Measurements from ENCODE around the gene GRK3.
"Not testable (repeated sequence)": the region's sequence is repeated elsewhere in the genome, so short reads cannot be mapped to it uniquely, and the experiment has no call there.

The GRK3 gene

GRCh38 chr22:25625747-25626623, 61.5 kb downstream of the GRK3 start:
- H2BK12ac ChIP-seq (ENCODE audit: low read length); H3K4ac ChIP-seq (ENCODE audit: low read depth, low read length); H3K79me2 ChIP-seq (ENCODE audit: control insufficient read depth, insufficient read depth, low read length, poor library complexity); H3K27ac ChIP-seq (ENCODE audit: low read depth, low read length); H3K27me3 ChIP-seq (ENCODE audit: insufficient read depth, low read length); H3K4me2 ChIP-seq (ENCODE audit: low read length); H3K79me1 ChIP-seq (ENCODE audit: low read length); H2BK120ac ChIP-seq (ENCODE audit: insufficient read depth, low read length, poor library complexity); H4K12ac ChIP-seq (ENCODE audit: low read depth, low read length); H4K8ac ChIP-seq (ENCODE audit: low read depth, low read length); H3K36me3 ChIP-seq (ENCODE audit: control insufficient read depth in 1 of 2, insufficient read depth in 2 of 2, low read length in 2 of 2); H4K91ac ChIP-seq (ENCODE audit: low read depth, low read length); H3K9ac ChIP-seq (ENCODE audit: low read length); H3K14ac ChIP-seq (ENCODE audit: low read length); H3K4me1 ChIP-seq (ENCODE audit: control insufficient read depth in 1 of 2, insufficient read depth in 2 of 2, low read length in 2 of 2); H3K18ac ChIP-seq (ENCODE audit: low read length); H3K23ac ChIP-seq (ENCODE audit: low read length); DNase-seq; H3K9me3 ChIP-seq (ENCODE audit: insufficient read depth, low read depth, low read length); H3K4me3 ChIP-seq (ENCODE audit: low read depth, low read length); H2BK5ac ChIP-seq (ENCODE audit: low read depth, low read length, poor library complexity); H2AFZ ChIP-seq (ENCODE audit: insufficient read depth, low read length, poor library complexity); H2AK5ac ChIP-seq (ENCODE audit: low read length): not testable (repeated sequence)
- no CpG with 5 or more reads among the region's 20 CpGs for WGBS (ENCODE audit: extremely low coverage, insufficient coverage, insufficient read length)

- no peak overlapping the region for H3K4me2 ChIP-seq (ENCODE audit: low read length)
- H3K4me1 ChIP-seq (ENCODE audit: control insufficient read depth in 1 of 2, insufficient read depth in 2 of 2, low read length in 2 of 2) = no peaks in the 10 kb centered on the region
- no CpG with 5 or more reads among the region's 4 CpGs for WGBS (ENCODE audit: extremely low coverage, insufficient coverage, insufficient read length)
Observed at GRCh38 chr22:25626624-25626990, 62.1 kb downstream of the GRK3 start.

GRCh38 chr22:25627271-25627852, 62.9 kb downstream of the GRK3 start:
- H3K18ac ChIP-seq (ENCODE audit: low read length) = no peak overlapping the region
- H2BK12ac ChIP-seq (ENCODE audit: low read length) = no peak overlapping the region
- H4K91ac ChIP-seq (ENCODE audit: low read depth, low read length) = no peak overlapping the region
- H2BK120ac ChIP-seq (ENCODE audit: insufficient read depth, low read length, poor library complexity) = no peak overlapping the region
- H3K9me3 ChIP-seq (ENCODE audit: insufficient read depth, low read depth, low read length) = peaks cover 2% of the 10 kb centered on the region
- no peaks in the 10 kb centered on the region for H3K79me2 ChIP-seq (ENCODE audit: control insufficient read depth, insufficient read depth, low read length, poor library complexity)
- H3K36me3 ChIP-seq (ENCODE audit: control insufficient read depth in 1 of 2, insufficient read depth in 2 of 2, low read length in 2 of 2) = no peaks in the 10 kb centered on the region
- H3K4me3 ChIP-seq (ENCODE audit: low read depth, low read length) = no peak overlapping the region
- no peak for DNase-seq
- no peak overlapping the region for H2AFZ ChIP-seq (ENCODE audit: insufficient read depth, low read length, poor library complexity)
- no peak overlapping the region for H2BK5ac ChIP-seq (ENCODE audit: low read depth, low read length, poor library complexity)
- no peak overlapping the region for H3K14ac ChIP-seq (ENCODE audit: low read length)
- no peak overlapping the region for H3K4ac ChIP-seq (ENCODE audit: low read depth, low read length)
- H3K4me1 ChIP-seq (ENCODE audit: control insufficient read depth in 1 of 2, insufficient read depth in 2 of 2, low read length in 2 of 2) = no peaks in the 10 kb centered on the region
- WGBS (ENCODE audit: extremely low coverage, insufficient coverage, insufficient read length) = no CpG with 5 or more reads among the region's 4 CpGs
- no peaks in the 10 kb centered on the region for H3K79me1 ChIP-seq (ENCODE audit: low read length)
- H4K12ac ChIP-seq (ENCODE audit: low read depth, low read length) = no peak overlapping the region
- H3K27me3 ChIP-seq (ENCODE audit: insufficient read depth, low read length) = no peaks in the 10 kb centered on the region
- no peak overlapping the region for H4K8ac ChIP-seq (ENCODE audit: low read depth, low read length)
- no peak overlapping the region for H3K27ac ChIP-seq (ENCODE audit: low read depth, low read length)
- H3K4me2 ChIP-seq (ENCODE audit: low read length) = no peak overlapping the region
- peak overlapping the region; percentile 77 for H3K23ac ChIP-seq (ENCODE audit: low read length)
- no peak overlapping the region for H2AK5ac ChIP-seq (ENCODE audit: low read length)
- no peak overlapping the region for H3K9ac ChIP-seq (ENCODE audit: low read length)

More at GRCh38 chr22:25626624-25626990, 62.1 kb downstream of the GRK3 start:
- Histone ChIP-seq H4K8ac (ENCODE audit: low read depth, low read length) (no peak overlapping the region), H2BK120ac (ENCODE audit: insufficient read depth, low read length, poor library complexity) (no peak overlapping the region), H3K9ac (ENCODE audit: low read length) (no peak overlapping the region), H2BK12ac (ENCODE audit: low read length) (no peak overlapping the region), H3K36me3 (ENCODE audit: control insufficient read depth in 1 of 2, insufficient read depth in 2 of 2, low read length in 2 of 2) (no peaks in the 10 kb centered on the region), H3K4ac (ENCODE audit: low read depth, low read length) (no peak overlapping the region), H3K79me2 (ENCODE audit: control insufficient read depth, insufficient read depth, low read length, poor library complexity) (no peaks in the 10 kb centered on the region), H3K27me3 (ENCODE audit: insufficient read depth, low read length) (no peaks in the 10 kb centered on the region), H3K23ac (ENCODE audit: low read length) (no peak overlapping the region), H2BK5ac (ENCODE audit: low read depth, low read length, poor library complexity) (no peak overlapping the region), H4K12ac (ENCODE audit: low read depth, low read length) (no peak overlapping the region), H3K27ac (ENCODE audit: low read depth, low read length) (no peak overlapping the region), H2AK5ac (ENCODE audit: low read length) (no peak overlapping the region), H3K4me3 (ENCODE audit: low read depth, low read length) (no peak overlapping the region), H3K18ac (ENCODE audit: low read length) (no peak overlapping the region), H4K91ac (ENCODE audit: low read depth, low read length) (no peak overlapping the region), H2AFZ (ENCODE audit: insufficient read depth, low read length, poor library complexity) (no peak overlapping the region), H3K14ac (ENCODE audit: low read length) (no peak overlapping the region), H3K9me3 (ENCODE audit: insufficient read depth, low read depth, low read length) (peaks cover 2% of the 10 kb centered on the region), H3K79me1 (ENCODE audit: low read length) (no peaks in the 10 kb centered on the region)
- no peak for DNase-seq

GRCh38 chr22:25628494-25628893, 64.0 kb downstream of the GRK3 start:
- no peaks in the 10 kb centered on the region for H3K9me3 ChIP-seq (ENCODE audit: insufficient read depth, low read depth, low read length)
- no peak overlapping the region for H3K9ac ChIP-seq (ENCODE audit: low read length)
- no peak overlapping the region for H3K4ac ChIP-seq (ENCODE audit: low read depth, low read length)
- no peaks in the 10 kb centered on the region for H3K36me3 ChIP-seq (ENCODE audit: control insufficient read depth in 1 of 2, insufficient read depth in 2 of 2, low read length in 2 of 2)
- H2AK5ac ChIP-seq (ENCODE audit: low read length) = no peak overlapping the region
- H3K4me1 ChIP-seq (ENCODE audit: control insufficient read depth in 1 of 2, insufficient read depth in 2 of 2, low read length in 2 of 2) = no peaks in the 10 kb centered on the region
- no peak overlapping the region for H3K14ac ChIP-seq (ENCODE audit: low read length)
- no peaks in the 10 kb centered on the region for H3K27me3 ChIP-seq (ENCODE audit: insufficient read depth, low read length)
- no peak overlapping the region for H2AFZ ChIP-seq (ENCODE audit: insufficient read depth, low read length, poor library complexity)
- no peaks in the 10 kb centered on the region for H3K79me2 ChIP-seq (ENCODE audit: control insufficient read depth, insufficient read depth, low read length, poor library complexity)
- no peak overlapping the region for H4K91ac ChIP-seq (ENCODE audit: low read depth, low read length)
- no peak overlapping the region for H2BK120ac ChIP-seq (ENCODE audit: insufficient read depth, low read length, poor library complexity)
- H4K8ac ChIP-seq (ENCODE audit: low read depth, low read length) = no peak overlapping the region
- H4K12ac ChIP-seq (ENCODE audit: low read depth, low read length) = no peak overlapping the region
- H3K79me1 ChIP-seq (ENCODE audit: low read length) = no peaks in the 10 kb centered on the region
- no CpG with 5 or more reads among the region's 3 CpGs for WGBS (ENCODE audit: extremely low coverage, insufficient coverage, insufficient read length)
- H3K4me3 ChIP-seq (ENCODE audit: low read depth, low read length) = no peak overlapping the region
- no peak overlapping the region for H3K23ac ChIP-seq (ENCODE audit: low read length)
- no peak overlapping the region for H3K27ac ChIP-seq (ENCODE audit: low read depth, low read length)
- no peak overlapping the region for H3K18ac ChIP-seq (ENCODE audit: low read length)
- no peak overlapping the region for H2BK5ac ChIP-seq (ENCODE audit: low read depth, low read length, poor library complexity)
- H2BK12ac ChIP-seq (ENCODE audit: low read length) = no peak overlapping the region
- no peak for DNase-seq
- no peak overlapping the region for H3K4me2 ChIP-seq (ENCODE audit: low read length)

All from trophoblast cell (in vitro differentiated cells and primary cell).